ENCODE results near the gene ABHD3. TPM values are rescaled to one million over a fixed set of nuclear protein-coding genes. Genes with fewer than 3 reads are reported as not detected.

Gene ABHD3
- total RNA-seq, 2 experiments from 2014 or later, result 17.8 to 18.0 TPM

GRCh38 chr18:21743166-21743832 lies 38.7 kb upstream of the ABHD3 start:
- intact Hi-C loops (cut with micrococcal nuclease), result loop anchor here (5.0 kb wide), 2 partner anchors 36 to 131 kb away; partner anchors contain the start of gene SNRPD1
- Mint-ChIP-seq H3K36me3 (ENCODE audit: low read depth) (no peaks in the 10 kb centered on the region), H3K9me3 (no peaks in the 10 kb centered on the region), H3K4me1 (ENCODE audit: low read depth) (peaks cover 55% of the 10 kb centered on the region), H3K27me3 (no peaks in the 10 kb centered on the region), H3K27ac (peak overlapping the region; percentile 30), H3K4me3 (peak overlapping the region; percentile 82)
- DNase-seq, result no peak
- ChIA-PET CTCF (interaction anchor here (1.0 to 1.2 kb wide), 3 partner anchors 130 to 143 kb away, joined by 3 to 6 read pairs (median 3); partner anchors contain the start of gene ESCO1), POLR2A (interaction anchor here (2.2 kb wide), 1 partner anchor 39 kb away, joined by 6 read pairs; the partner anchor contains the start of gene ABHD3)
- no peak for ATAC-seq
- no peak for TF ChIP-seq CTCF (IDR thresholded peaks at IDR 0.05)

DNA sequence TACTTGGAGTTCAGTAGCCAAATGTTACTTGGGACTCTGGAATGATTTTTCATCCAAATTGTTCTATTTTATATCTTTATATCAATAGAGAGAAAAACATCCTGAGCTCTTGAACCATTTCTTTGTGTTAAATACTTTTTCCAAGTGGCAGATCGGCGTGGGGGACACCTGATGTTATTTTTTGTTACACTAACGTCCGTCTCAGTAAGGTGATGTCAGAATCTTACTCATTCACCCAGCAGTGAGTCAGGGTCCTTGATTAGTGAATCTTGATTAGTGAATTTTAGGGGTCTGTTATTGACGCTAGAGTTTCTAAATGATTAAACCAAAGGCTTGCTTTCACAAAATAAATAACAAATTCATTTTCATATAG lies 37.7 kb upstream of the ABHD3 start:
- H3K9me3 Mint-ChIP-seq, result no peaks in the 10 kb centered on the region
- peak; percentile 23 for DNase-seq
- no peak for TF ChIP-seq CTCF (IDR thresholded peaks at IDR 0.05)
- intact Hi-C loops (cut with micrococcal nuclease), result loop anchor here (5.0 kb wide), 2 partner anchors 35 to 130 kb away; partner anchors contain the start of gene SNRPD1
- H3K36me3 Mint-ChIP-seq (ENCODE audit: low read depth), result no peaks in the 10 kb centered on the region
- H3K27me3 Mint-ChIP-seq, result no peaks in the 10 kb centered on the region
- ATAC-seq, result no peak
- peak overlapping the region; percentile 71 for H3K27ac Mint-ChIP-seq
- POLR2A ChIA-PET, result interaction anchor here (2.2 kb wide), 1 partner anchor 38 kb away, joined by 6 read pairs; the partner anchor contains the start of gene ABHD3
- peak overlapping the region; percentile 82 for H3K4me3 Mint-ChIP-seq
- CTCF ChIA-PET, result interaction anchor here (0.7 to 1.2 kb wide), 4 partner anchors 78 to 142 kb away, joined by 3 to 6 read pairs (median 3); partner anchors contain the start of gene ESCO1
- H3K4me1 Mint-ChIP-seq (ENCODE audit: low read depth), result peaks cover 45% of the 10 kb centered on the region

DNA sequence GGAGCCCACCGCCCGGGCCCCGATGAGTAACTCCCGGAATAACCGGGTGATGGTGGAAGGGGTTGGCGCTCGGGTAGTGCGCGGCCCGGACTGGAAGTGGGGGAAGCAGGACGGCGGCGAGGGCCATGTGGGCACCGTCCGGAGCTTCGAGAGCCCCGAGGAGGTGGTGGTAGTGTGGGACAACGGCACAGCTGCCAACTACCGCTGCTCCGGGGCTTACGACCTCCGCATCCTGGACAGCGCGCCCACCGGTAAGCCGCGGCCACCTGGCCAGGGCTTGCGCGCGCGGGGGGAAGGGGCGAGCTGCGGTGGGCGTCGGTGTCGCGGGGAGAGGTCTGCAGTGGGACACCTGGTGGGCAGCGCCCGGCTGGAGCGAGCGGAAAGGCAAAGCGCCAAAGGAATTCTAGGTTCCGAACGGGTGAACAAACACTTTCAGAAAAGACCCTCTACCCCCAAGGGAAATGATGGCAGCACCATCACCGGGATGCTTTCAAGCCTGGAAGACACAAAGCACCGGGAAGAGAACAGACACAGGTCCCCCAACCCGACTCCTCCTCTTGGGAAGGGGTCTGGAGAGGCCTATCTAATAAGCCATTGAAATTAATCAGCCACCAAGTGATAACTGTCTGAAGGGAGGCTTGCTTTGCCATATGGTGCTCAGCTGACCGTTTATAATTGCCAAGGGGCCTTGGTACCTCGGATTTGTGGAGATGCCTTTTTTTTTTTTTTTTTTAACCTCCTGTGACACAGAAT lies 37.2 kb upstream of the ABHD3 start:
- peaks cover 2% of the 10 kb centered on the region for H3K9me3 Mint-ChIP-seq
- H3K27me3 Mint-ChIP-seq, result no peaks in the 10 kb centered on the region
- POLR2A ChIA-PET, result interaction anchor here (0.6 to 2.2 kb wide), 4 partner anchors 37 to 1722 kb away, joined by 3 to 7 read pairs (median 4); partner anchors contain the start of genes ABHD3, ESCO1 and SNRPD1
- peak overlapping the region; percentile 71 for H3K27ac Mint-ChIP-seq
- CTCF ChIA-PET, result interaction anchor here (0.7 to 1.1 kb wide), 2 partner anchors 77 to 128 kb away, joined by 3 read pairs; no protein-coding TSS in a partner anchor
- H3K4me1 Mint-ChIP-seq (ENCODE audit: low read depth), result peaks cover 41% of the 10 kb centered on the region
- DNase-seq, result peak; percentile 45
- TF ChIP-seq CTCF (IDR thresholded peaks at IDR 0.05), result no peak
- H3K4me3 Mint-ChIP-seq, result peak overlapping the region; percentile 82
- H3K36me3 Mint-ChIP-seq (ENCODE audit: low read depth), result no peaks in the 10 kb centered on the region
- intact Hi-C loops (cut with micrococcal nuclease), result loop anchor here (5.0 kb wide), 2 partner anchors 34 to 129 kb away; partner anchors contain the start of gene SNRPD1
- ATAC-seq, result peak; percentile 2

DNA sequence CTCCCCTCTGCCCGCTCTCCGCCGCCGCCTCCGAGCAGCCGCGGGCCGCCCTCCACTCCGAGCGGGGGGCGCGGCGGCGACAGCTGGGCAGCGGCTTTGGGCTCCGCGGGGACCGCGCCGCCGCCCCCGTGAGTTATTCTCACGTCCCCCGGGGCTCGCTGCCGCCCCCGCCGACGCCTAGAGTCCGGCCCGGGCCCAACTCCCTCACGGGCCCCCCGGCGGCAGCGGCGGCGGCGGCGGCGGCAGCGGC lies 36.7 kb upstream of the ABHD3 start:
- H3K4me3 Mint-ChIP-seq, result peak overlapping the region; percentile 82
- DNase-seq, result no peak
- ATAC-seq, result no peak
- H3K9me3 Mint-ChIP-seq, result peaks cover 7% of the 10 kb centered on the region
- ChIA-PET POLR2A (interaction anchor here (0.6 to 2.2 kb wide), 4 partner anchors 37 to 1723 kb away, joined by 3 to 7 read pairs (median 4); partner anchors contain the start of genes ABHD3, ESCO1 and SNRPD1), CTCF (no interaction called here)
- H3K27me3 Mint-ChIP-seq, result no peaks in the 10 kb centered on the region
- peaks cover 37% of the 10 kb centered on the region for H3K4me1 Mint-ChIP-seq (ENCODE audit: low read depth)
- H3K36me3 Mint-ChIP-seq (ENCODE audit: low read depth), result no peaks in the 10 kb centered on the region
- no peak overlapping the region for H3K27ac Mint-ChIP-seq
- intact Hi-C loops (cut with micrococcal nuclease), result loop anchor here (5.0 kb wide), 2 partner anchors 34 to 129 kb away; partner anchors contain the start of gene SNRPD1
- TF ChIP-seq CTCF (IDR thresholded peaks at IDR 0.05), result no peak

All from activated CD8-positive, alpha-beta T cell treated with anti-CD3 and anti-CD28 coated beads for 36 hours (primary cell).